Measurements from ENCODE around the gene MCCD1.

DNA sequence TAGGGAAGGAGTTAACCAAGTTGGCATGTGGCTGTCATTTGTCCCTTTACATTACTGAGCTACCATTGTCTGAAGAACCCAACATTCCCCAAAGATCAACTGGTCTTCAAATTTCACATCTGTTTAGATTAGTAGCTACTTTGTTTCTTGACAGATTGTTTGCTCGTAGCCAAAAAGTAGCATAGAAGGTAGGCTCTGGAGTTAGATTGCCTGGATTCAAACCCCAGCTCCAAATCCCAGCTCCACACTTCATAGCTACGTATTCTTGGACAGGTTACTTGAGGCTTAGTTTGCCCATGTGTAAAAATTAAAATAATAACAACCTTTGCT is 19.7 kb downstream of the MCCD1 start:
- TF ChIP-seq CTCF (IDR thresholded peaks at IDR 0.05) (no peak), POLR2A (IDR thresholded peaks at IDR 0.05) (no peak)
